Ishikawa (cell line): ENCODE results near the gene MAL.

Experiments used
- CEBPB ChIP-seq: IDR thresholded peaks from 2 replicates; pipeline ENCODE4 v1.6.1; 2012
- CREB1 ChIP-seq: IDR thresholded peaks from 2 replicates; pipeline ENCODE4 v1.6.1; 2012; ENCODE audit warnings: low read depth
- EGR1 ChIP-seq: IDR thresholded peaks from 2 replicates; pipeline ENCODE4 v1.6.1; 2012
- EP300 ChIP-seq: IDR thresholded peaks from 2 replicates; pipeline ENCODE4 v1.6.1; 2012; ENCODE audit warnings: borderline replicate concordance
- FOXM1 ChIP-seq: IDR thresholded peaks from 2 replicates; pipeline ENCODE4 v1.6.1; 2012; ENCODE audit warnings: low read depth, borderline replicate concordance
- NFIC ChIP-seq: IDR thresholded peaks from 2 replicates; pipeline ENCODE4 v1.6.1; 2012
- RAD21 ChIP-seq: IDR thresholded peaks from 2 replicates; pipeline ENCODE4 v1.6.1; 2012; ENCODE audit warnings: low read depth
- TAF1 ChIP-seq: IDR thresholded peaks from 2 replicates; pipeline ENCODE4 v1.6.1; 2012; ENCODE audit warnings: low read depth, mild to moderate bottlenecking
- TCF12 ChIP-seq: IDR thresholded peaks from 2 replicates; pipeline ENCODE4 v1.6.1; 2012; ENCODE audit warnings: low read depth
- TEAD4 ChIP-seq: IDR thresholded peaks from 2 replicates; pipeline ENCODE4 v1.6.1; 2012
- YY1 ChIP-seq: IDR thresholded peaks from 2 replicates; pipeline ENCODE4 v1.6.1; 2012; ENCODE audit warnings: low read depth
- ZBTB7A ChIP-seq: IDR thresholded peaks from 2 replicates; pipeline ENCODE4 v1.6.1; 2012; ENCODE audit warnings: low read depth
- TF ChIP-seq, protein P1 (sequence below): IDR thresholded peaks from 2 replicates; pipeline ENCODE4 v1.6.1; 2012; ENCODE audit warnings: low read depth, mild to moderate bottlenecking
- TF ChIP-seq, protein P2 (sequence below): IDR thresholded peaks from 2 replicates; pipeline ENCODE4 v1.6.1; 2012
- TF ChIP-seq, protein P3 (sequence below): IDR thresholded peaks from 2 replicates; pipeline ENCODE4 v1.6.1; 2012

Gene MAL

DNA sequence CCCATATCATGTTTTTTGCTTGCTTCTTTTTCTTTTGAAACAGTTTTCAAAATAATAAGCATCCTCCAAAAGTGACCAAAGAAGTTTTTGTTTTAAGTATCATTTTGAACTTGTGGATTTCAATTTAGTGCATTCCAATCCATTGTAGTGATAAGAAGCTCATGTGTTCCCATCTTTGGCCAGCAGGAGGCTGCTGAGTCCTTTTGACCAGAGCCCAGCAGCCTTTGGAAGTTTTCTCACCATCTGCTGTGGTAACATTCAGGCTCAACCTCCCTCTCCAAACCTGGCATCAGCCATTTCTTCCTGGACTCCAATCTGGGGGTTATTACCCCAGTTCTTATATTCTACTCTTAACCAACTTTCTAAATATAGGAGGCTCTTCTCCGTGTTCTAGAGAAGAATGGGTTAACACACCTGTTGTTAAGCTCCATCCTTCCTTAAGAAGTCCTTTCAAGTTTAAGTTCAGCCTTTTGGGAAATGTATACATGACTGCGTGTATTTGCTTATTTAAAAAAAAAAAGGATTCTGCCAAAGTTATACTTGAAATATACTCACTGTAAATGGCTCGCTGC, 39.0 kb upstream of the MAL start:
- TF ChIP-seq CREB1: no peak
- no peak for TF ChIP-seq NFIC
- no peak for TF ChIP-seq TCF12
- TF ChIP-seq RAD21: peak; percentile 81

DNA sequence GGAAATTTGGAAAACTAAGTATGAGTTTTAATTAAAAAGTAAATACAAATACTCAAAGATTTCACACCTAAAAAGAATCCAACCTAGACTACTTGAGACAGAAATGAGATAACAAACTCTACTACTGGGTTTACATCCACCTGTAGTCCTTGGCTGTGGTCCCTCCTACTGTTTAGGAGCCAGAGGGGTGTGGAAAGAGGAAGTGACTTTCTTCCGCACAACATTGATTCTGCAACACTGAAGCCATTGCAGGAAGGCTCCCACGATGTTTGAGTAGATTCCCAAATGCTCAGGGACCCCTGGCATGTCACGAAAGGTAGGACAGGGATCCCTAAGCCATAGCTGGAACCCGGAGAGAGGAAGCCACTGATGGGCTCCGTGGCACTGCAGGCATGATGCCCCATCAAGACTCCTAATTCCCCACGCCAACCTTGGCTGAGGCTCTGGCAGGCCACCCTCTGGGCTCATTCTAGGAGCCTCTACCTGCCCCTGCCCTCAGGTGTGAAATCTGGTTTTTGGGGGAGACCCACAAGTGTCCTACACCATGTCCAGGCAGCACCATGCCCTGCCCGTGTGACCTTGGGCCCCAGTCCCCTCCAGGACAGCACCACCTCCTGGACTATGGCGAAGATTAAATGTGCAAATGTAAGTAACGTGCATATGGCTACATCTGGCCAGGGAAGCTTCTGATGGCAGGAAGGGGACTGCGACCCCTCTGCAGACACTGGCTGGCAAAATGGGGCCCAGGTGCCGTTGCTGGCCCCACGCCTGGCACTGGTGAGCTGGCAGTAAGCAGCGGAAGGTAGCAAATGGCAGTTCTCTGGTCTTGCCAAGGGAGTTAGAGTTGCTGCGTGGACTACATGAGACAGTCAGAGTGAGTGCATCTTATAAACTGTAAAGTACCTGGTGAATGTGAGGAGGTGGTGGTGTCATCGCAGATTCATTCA, 38.2 kb upstream of the MAL start:
- TF ChIP-seq, protein P1, sequence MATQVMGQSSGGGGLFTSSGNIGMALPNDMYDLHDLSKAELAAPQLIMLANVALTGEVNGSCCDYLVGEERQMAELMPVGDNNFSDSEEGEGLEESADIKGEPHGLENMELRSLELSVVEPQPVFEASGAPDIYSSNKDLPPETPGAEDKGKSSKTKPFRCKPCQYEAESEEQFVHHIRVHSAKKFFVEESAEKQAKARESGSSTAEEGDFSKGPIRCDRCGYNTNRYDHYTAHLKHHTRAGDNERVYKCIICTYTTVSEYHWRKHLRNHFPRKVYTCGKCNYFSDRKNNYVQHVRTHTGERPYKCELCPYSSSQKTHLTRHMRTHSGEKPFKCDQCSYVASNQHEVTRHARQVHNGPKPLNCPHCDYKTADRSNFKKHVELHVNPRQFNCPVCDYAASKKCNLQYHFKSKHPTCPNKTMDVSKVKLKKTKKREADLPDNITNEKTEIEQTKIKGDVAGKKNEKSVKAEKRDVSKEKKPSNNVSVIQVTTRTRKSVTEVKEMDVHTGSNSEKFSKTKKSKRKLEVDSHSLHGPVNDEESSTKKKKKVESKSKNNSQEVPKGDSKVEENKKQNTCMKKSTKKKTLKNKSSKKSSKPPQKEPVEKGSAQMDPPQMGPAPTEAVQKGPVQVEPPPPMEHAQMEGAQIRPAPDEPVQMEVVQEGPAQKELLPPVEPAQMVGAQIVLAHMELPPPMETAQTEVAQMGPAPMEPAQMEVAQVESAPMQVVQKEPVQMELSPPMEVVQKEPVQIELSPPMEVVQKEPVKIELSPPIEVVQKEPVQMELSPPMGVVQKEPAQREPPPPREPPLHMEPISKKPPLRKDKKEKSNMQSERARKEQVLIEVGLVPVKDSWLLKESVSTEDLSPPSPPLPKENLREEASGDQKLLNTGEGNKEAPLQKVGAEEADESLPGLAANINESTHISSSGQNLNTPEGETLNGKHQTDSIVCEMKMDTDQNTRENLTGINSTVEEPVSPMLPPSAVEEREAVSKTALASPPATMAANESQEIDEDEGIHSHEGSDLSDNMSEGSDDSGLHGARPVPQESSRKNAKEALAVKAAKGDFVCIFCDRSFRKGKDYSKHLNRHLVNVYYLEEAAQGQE: no peak
- TF ChIP-seq YY1 (no peak), FOXM1 (no peak), CEBPB (no peak), EGR1 (no peak)
- TF ChIP-seq, protein P2, sequence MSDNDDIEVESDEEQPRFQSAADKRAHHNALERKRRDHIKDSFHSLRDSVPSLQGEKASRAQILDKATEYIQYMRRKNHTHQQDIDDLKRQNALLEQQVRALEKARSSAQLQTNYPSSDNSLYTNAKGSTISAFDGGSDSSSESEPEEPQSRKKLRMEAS: no peak
- TF ChIP-seq, protein P3, sequence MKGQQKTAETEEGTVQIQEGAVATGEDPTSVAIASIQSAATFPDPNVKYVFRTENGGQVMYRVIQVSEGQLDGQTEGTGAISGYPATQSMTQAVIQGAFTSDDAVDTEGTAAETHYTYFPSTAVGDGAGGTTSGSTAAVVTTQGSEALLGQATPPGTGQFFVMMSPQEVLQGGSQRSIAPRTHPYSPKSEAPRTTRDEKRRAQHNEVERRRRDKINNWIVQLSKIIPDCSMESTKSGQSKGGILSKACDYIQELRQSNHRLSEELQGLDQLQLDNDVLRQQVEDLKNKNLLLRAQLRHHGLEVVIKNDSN: no peak

DNA sequence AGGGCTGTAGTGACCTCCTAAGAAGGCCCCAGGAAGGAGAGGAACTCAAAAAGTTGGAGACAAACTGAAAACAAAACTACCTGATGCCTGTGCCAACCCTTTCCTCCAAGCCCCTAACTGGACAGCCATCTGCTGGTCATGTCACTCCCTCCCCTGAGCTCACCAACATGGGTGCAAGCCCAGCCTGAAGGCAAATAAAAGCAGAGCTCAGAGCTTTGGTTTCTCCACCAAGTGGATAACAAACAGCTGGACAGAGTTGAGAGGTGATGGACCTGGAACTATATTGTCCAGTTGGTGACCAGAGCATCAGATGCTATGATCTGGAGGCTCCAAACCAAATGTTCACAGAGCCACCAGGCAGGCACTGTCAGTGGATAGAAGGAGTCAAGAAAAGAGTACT, 34.6 kb upstream of the MAL start:
- no peak for TF ChIP-seq EP300

DNA sequence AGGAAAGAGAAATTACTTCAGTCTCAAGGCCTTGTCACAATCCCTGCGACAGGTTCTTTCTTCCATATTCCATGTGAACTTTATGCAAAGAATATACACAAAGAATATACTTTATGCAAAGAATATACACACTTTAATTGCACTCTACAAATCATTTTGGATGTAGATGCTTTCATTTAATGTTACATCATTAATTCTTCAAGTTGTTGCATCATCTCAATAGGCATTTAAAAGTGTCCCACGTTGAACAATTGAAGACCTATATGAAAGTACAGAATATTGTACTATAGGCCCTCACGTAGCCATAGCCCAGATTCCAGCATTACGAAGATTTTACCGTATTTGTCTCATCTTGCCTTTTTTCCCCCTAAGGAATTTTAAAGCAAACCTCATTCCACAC, 33.1 kb upstream of the MAL start:
- TF ChIP-seq ZBTB7A: no peak
- TF ChIP-seq, protein P3: no peak
- no peak for TF ChIP-seq TCF12
- no peak for TF ChIP-seq TAF1
- TF ChIP-seq, protein P1: no peak
- no peak for TF ChIP-seq FOXM1

DNA sequence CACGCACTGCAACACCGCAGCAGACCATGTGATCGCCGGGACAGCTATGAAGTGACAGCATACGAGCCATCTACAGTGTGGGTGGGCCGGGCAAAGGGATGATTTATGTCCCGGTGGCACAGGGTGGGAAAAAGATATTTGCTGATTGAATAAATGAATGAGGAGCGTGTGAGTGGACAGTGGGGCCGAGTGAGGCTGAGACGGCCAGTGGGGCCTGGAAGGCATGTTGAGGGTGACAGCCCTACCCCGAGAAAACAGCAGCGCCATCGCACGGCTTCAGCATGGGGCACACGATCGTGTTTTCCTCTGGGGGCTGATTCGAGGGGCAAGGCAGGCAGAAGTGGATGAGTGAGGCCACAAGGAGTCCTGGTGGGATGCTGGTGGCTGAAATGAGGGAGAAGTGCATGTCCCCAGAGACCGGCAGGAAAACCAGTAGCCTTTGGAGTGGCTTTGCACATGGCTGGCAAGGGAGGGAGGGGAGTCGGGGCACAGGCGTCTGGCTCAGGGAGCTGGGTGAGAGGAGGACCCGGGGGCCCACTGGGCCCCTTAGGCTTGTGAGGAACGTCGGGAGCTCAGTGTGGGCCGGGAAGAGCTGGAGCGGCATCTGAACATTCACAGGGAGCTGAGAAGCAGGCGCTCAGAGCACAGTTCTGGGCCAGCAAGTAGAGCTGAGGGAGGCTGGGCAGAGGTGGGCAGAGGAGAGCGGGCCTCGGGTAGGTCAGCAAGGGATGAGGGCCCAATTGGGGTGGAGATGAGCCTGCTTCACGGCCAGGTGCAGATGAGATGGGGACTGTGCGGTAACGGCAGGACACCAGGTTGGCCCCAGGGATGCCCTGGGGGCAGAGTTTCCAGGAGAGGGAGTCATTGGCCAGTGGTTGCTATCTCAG, 32.1 kb upstream of the MAL start:
- TF ChIP-seq TAF1 (no peak), ZBTB7A (no peak), YY1 (no peak), FOXM1 (no peak), TEAD4 (no peak), TCF12 (no peak), CREB1 (no peak), CEBPB (no peak), NFIC (no peak), EP300 (no peak), RAD21 (no peak), EGR1 (no peak)
- TF ChIP-seq, protein P2: no peak
- TF ChIP-seq, protein P1: no peak
- TF ChIP-seq, protein P3: no peak
